Ramos (cell line): Measurements from ENCODE around the gene KRI1.
"Not testable (repeated sequence)": the region's sequence is repeated elsewhere in the genome, so short reads cannot be mapped to it uniquely, and the experiment has no call there.

Source experiments
- in situ Hi-C: fragments of 300-500 bp; cut with MboI; formaldehyde crosslinking; loops from one replicate; pipeline ENCODE4 v1.14.3; 2022; ENCODE audit warnings: low sequenced_read_pairs; ENCODE audit not compliant: unreplicated experiment

KRI1 gene

GRCh38 chr19:10551698-10552301, 14.0 kb downstream of the KRI1 start:
- in situ Hi-C loops = no loop called here

- in situ Hi-C loops = not testable (repeated sequence)
Measured at GRCh38 chr19:10551006-10551405, 14.8 kb downstream of the KRI1 start.

- in situ Hi-C loops = no loop called here
Measured at GRCh38 chr19:10550336-10550735, 15.5 kb downstream of the KRI1 start.

- in situ Hi-C loops = no loop called here
Measured at GRCh38 chr19:10549733-10550132, 16.1 kb downstream of the KRI1 start.

GRCh38 chr19:10548746-10549276, 17.0 kb downstream of the KRI1 start:
- in situ Hi-C loops = no loop called here

- in situ Hi-C loops = no loop called here
Measured at GRCh38 chr19:10546817-10547216, 19.0 kb downstream of the KRI1 start.

- in situ Hi-C loops = no loop called here
Measured at GRCh38 chr19:10544753-10545251, 21.0 kb downstream of the KRI1 start.

- in situ Hi-C loops = no loop called here
Measured at GRCh38 chr19:10544242-10544752, 21.5 kb downstream of the KRI1 start.

- in situ Hi-C loops = no loop called here
Measured at GRCh38 chr19:10543420-10544241, 22.2 kb downstream of the KRI1 start, which contains the start of gene ATG4D. Gene ATG4D (plus strand): TSS chr19:10543904. CDS start chr19:10544091, 187 bp downstream.

- in situ Hi-C loops = no loop called here
Measured at GRCh38 chr19:10543059-10543419, 22.8 kb downstream of the KRI1 start.

- in situ Hi-C loops = not testable (repeated sequence)
Measured at GRCh38 chr19:10539016-10539415, 26.8 kb downstream of the KRI1 start.

- in situ Hi-C loops = no loop called here
Measured at GRCh38 chr19:10538204-10538983, 27.4 kb downstream of the KRI1 start.

GRCh38 chr19:10537668-10538067, 28.1 kb downstream of the KRI1 start:
- in situ Hi-C loops = no loop called here

- in situ Hi-C loops = no loop called here
Measured at GRCh38 chr19:10535613-10536012, 30.2 kb downstream of the KRI1 start.

- in situ Hi-C loops = no loop called here
Measured at GRCh38 chr19:10533646-10534386, 32.0 kb downstream of the KRI1 start.

- in situ Hi-C loops = no loop called here
Measured at GRCh38 chr19:10532457-10532856, 33.4 kb downstream of the KRI1 start.

GRCh38 chr19:10526887-10527286, 38.9 kb downstream of the KRI1 start:
- in situ Hi-C loops = not testable (repeated sequence)

- in situ Hi-C loops = no loop called here
Measured at GRCh38 chr19:10525636-10526035, 40.2 kb downstream of the KRI1 start.

GRCh38 chr19:10523135-10523636, 42.6 kb downstream of the KRI1 start:
- in situ Hi-C loops = no loop called here
